ENCODE data around the gene VGF.
"Not testable (repeated sequence)": the region's sequence is repeated elsewhere in the genome, so short reads cannot be mapped to it uniquely, and the experiment has no call there.

The VGF gene

DNA sequence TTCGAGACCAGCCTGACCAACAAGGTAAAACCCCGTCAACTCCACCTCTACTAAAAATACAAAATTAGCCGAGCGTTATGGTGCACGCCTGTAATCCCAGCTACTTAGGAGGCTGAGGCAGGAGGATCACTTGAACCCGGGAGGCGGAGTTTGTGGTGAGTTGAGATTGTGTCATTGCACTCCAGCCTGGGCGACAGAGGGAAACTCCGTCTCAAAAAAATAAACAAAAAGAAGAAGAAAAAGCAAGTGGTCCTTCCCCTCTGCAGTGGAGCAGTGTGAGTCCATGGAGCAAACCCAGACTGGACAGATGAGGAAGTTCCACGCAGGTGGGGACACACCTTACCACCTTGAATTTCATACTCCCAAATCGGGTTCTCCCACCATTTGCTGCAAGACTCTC lies 51.5 kb downstream of the VGF start:
- no peak for DNase-seq

DNA sequence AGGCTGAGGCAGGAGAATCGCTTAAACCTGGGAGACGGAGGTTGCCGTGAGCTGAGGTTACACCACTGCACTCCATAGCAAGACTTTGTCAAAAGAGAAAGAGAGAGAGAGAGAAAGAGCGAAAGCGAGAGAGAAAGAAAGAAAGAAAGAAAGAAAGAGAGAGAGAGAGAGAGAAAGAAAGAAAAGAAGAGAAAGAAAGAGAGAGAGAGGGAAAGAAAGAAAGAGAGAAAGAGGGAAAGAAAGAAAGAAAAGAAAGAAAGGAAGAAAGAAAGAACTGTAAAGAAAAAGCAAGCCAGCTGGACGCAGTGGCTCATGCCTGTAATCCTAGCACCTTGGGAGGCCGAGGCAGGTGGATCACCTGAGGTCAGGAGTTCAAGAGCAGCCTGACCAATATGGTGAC lies 52.2 kb downstream of the VGF start:
- DNase-seq, result not testable (repeated sequence)
